HepG2 (cell line): Measurements from ENCODE around the gene GCHFR. TPM values are rescaled to one million over a fixed set of nuclear protein-coding genes. Genes with fewer than 3 reads are reported as not detected.

Source experiments
- ASH2L ChIP-seq: fragments of 300-600, 200-600 bp; sonication (generic); IDR thresholded peaks from 2 replicates; pipeline ENCODE4 v1.7.0; 2017; ENCODE audit warnings: low read depth, mild to moderate bottlenecking, moderate library complexity, mixed read lengths, low read length; ENCODE audit not compliant: insufficient read length
- ATF1 ChIP-seq: IDR thresholded peaks from 2 replicates; pipeline ENCODE4 v1.6.1; 2016; ENCODE audit warnings: mild to moderate bottlenecking, control low read depth
- ATF7-NPFF ChIP-seq: sonication (generic); formaldehyde crosslinking; IDR thresholded peaks from 2 replicates; pipeline ENCODE4 v1.8.1; 2023; ENCODE audit warnings: mild to moderate bottlenecking, low read depth, missing genetic modification reagents, moderate library complexity
- ELF4 ChIP-seq: sonication (generic); formaldehyde crosslinking; IDR thresholded peaks from 2 replicates; pipeline ENCODE4 v1.5.0; 2020; ENCODE audit warnings: missing genetic modification reagents, mild to moderate bottlenecking, moderate library complexity, borderline replicate concordance
- HES4 ChIP-seq: sonication (generic); formaldehyde crosslinking; IDR thresholded peaks from 2 replicates; pipeline ENCODE4 v1.9.0; 2021; ENCODE audit warnings: mild to moderate bottlenecking, missing genetic modification reagents, borderline replicate concordance
- HMG20B ChIP-seq: conservative IDR thresholded peaks from 2 replicates; pipeline ENCODE4 v1.6.1; 2016; ENCODE audit warnings: missing genetic modification reagents, missing compliant biosample characterization
- IKZF4 ChIP-seq: sonication (generic); formaldehyde crosslinking; IDR thresholded peaks from 2 replicates; pipeline ENCODE4 v1.5.1; 2020; ENCODE audit warnings: borderline replicate concordance, mild to moderate bottlenecking, low read depth, missing genetic modification reagents; ENCODE audit errors: not compliant biosample characterization
- IRX3 ChIP-seq: sonication (generic); formaldehyde crosslinking; IDR thresholded peaks from 2 replicates; pipeline ENCODE4 v1.8.1; 2023; ENCODE audit warnings: mild to moderate bottlenecking, low read depth, missing genetic modification reagents, borderline replicate concordance
- MEIS2 ChIP-seq: sonication (generic); formaldehyde crosslinking; IDR thresholded peaks from 2 replicates; pipeline ENCODE4 v1.9.0; 2021; ENCODE audit warnings: mild to moderate bottlenecking, missing genetic modification reagents
- MIXL1 ChIP-seq: IDR thresholded peaks from 2 replicates; pipeline ENCODE4 v1.6.1; 2016
- PITX1 ChIP-seq: sonication (generic); formaldehyde crosslinking; IDR thresholded peaks from 2 replicates; pipeline ENCODE4 v1.5.1; 2020; ENCODE audit warnings: mild to moderate bottlenecking, missing genetic modification reagents
- U2AF2 ChIP-seq: fragments of 200-400 bp; formaldehyde crosslinking; IDR thresholded peaks from 2 replicates; pipeline ENCODE4 v1.6.1; 2017; ENCODE audit warnings: low read depth, mild to moderate bottlenecking, low read length
- ZFP37 ChIP-seq: sonication (generic); formaldehyde crosslinking; IDR thresholded peaks from 2 replicates; pipeline ENCODE4 v1.4.0; 2020; ENCODE audit warnings: missing genetic modification reagents, borderline replicate concordance
- ZKSCAN5 ChIP-seq: sonication (generic); formaldehyde crosslinking; IDR thresholded peaks from 2 replicates; pipeline ENCODE4 v1.5.1; 2020; ENCODE audit warnings: mild to moderate bottlenecking, missing genetic modification reagents
- ZNF160 ChIP-seq: sonication (generic); formaldehyde crosslinking; IDR thresholded peaks from 2 replicates; pipeline ENCODE4 v1.8.0; 2022; ENCODE audit warnings: mild to moderate bottlenecking, inconsistent platforms, missing genetic modification reagents
- polyA plus RNA-seq, 8 experiments: library from polyadenylated mRNA; depleted of rRNA in 3 of 8; stranded (reverse) in 7 of 8; unstranded in 1 of 8; fragments of >200 nt; fragmentation: Illumina TruSeq in 4 of 8; extraction: Trizol in 4 of 8; gene quantifications; 2 replicates each; pipeline versions ENCODE4 v1.2.1 to v1.2.3, GENCODE V29; 2011 to 2016; ENCODE audit warnings: low read depth in 4 of 8, missing spikeins in 1 of 8, mixed read lengths in 1 of 8; ENCODE audit not compliant: insufficient read depth in 1 of 8
- total RNA-seq, 5 experiments: library from RNA; depleted of rRNA; stranded (reverse); fragments of >200 nt; fragmentation: Illumina TruSeq; extraction: Trizol; gene quantifications; 2 replicates each; pipeline ENCODE4 v1.2.3, GENCODE V29; 2016; ENCODE audit warnings: low read depth in 1 of 5
- TF ChIP-seq, protein P1 (sequence below): sonication (generic); formaldehyde crosslinking; IDR thresholded peaks from 2 replicates; pipeline ENCODE4 v1.4.0; 2020; ENCODE audit warnings: mild to moderate bottlenecking, missing genetic modification reagents, borderline replicate concordance
- TF ChIP-seq, protein P2 (sequence below): sonication (generic); formaldehyde crosslinking; IDR thresholded peaks from 2 replicates; pipeline ENCODE4 v1.5.0; 2020; ENCODE audit warnings: mild to moderate bottlenecking, missing genetic modification reagents
- TF ChIP-seq, protein P3 (sequence below): sonication (generic); formaldehyde crosslinking; IDR thresholded peaks from 2 replicates; pipeline ENCODE4 v1.4.0; 2020; ENCODE audit warnings: mild to moderate bottlenecking, low read depth, missing genetic modification reagents
- TF ChIP-seq, protein P4 (sequence below): sonication (generic); formaldehyde crosslinking; IDR thresholded peaks from 2 replicates; pipeline ENCODE4 v1.5.1; 2020; ENCODE audit warnings: mild to moderate bottlenecking, moderate library complexity, missing genetic modification reagents
- TF ChIP-seq, protein P5 (sequence below): sonication (generic); formaldehyde crosslinking; IDR thresholded peaks from 2 replicates; pipeline ENCODE4 v1.8.1; 2023; ENCODE audit warnings: mild to moderate bottlenecking, inconsistent platforms, moderate library complexity, missing genetic modification reagents, borderline replicate concordance

Gene GCHFR
- total and polyA plus RNA-seq, 2 of the 13 experiments (the other 11 are each of a cell fraction or from before 2014, with no cell fraction given) = 51.5 to 92.4 TPM

- TF ChIP-seq, protein P1, sequence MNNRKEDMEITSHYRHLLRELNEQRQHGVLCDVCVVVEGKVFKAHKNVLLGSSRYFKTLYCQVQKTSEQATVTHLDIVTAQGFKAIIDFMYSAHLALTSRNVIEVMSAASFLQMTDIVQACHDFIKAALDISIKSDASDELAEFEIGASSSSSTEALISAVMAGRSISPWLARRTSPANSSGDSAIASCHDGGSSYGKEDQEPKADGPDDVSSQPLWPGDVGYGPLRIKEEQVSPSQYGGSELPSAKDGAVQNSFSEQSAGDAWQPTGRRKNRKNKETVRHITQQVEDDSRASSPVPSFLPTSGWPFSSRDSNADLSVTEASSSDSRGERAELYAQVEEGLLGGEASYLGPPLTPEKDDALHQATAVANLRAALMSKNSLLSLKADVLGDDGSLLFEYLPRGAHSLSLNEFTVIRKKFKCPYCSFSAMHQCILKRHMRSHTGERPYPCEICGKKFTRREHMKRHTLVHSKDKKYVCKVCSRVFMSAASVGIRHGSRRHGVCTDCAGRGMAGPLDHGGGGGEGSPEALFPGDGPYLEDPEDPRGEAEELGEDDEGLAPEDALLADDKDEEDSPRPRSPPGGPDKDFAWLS = 0 out of 2 replicates have a peak, but pooled peaks have one; percentile 47
- TF ChIP-seq, protein P2, sequence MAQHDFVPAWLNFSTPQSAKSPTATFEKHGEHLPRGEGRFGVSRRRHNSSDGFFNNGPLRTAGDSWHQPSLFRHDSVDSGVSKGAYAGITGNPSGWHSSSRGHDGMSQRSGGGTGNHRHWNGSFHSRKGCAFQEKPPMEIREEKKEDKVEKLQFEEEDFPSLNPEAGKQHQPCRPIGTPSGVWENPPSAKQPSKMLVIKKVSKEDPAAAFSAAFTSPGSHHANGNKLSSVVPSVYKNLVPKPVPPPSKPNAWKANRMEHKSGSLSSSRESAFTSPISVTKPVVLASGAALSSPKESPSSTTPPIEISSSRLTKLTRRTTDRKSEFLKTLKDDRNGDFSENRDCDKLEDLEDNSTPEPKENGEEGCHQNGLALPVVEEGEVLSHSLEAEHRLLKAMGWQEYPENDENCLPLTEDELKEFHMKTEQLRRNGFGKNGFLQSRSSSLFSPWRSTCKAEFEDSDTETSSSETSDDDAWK (CRISPR knock-in tag) = no peak
- 0 out of 2 replicates have a peak, but pooled peaks have one; percentile 54 for TF ChIP-seq ATF7-NPFF (CRISPR knock-in tag)
- peak; percentile 65 for TF ChIP-seq ASH2L
- TF ChIP-seq MEIS2 (CRISPR knock-in tag) = no peak; the same call in 1 of the 2 replicates
- peak; percentile 99 for TF ChIP-seq ATF1 (CRISPR knock-in tag)
- no peak for TF ChIP-seq IRX3 (CRISPR knock-in tag)
- no peak for TF ChIP-seq ZFP37 (CRISPR knock-in tag)
- no peak for TF ChIP-seq HMG20B (CRISPR knock-in tag)
- TF ChIP-seq ZNF160 (CRISPR knock-in tag) = no peak
- TF ChIP-seq, protein P3, sequence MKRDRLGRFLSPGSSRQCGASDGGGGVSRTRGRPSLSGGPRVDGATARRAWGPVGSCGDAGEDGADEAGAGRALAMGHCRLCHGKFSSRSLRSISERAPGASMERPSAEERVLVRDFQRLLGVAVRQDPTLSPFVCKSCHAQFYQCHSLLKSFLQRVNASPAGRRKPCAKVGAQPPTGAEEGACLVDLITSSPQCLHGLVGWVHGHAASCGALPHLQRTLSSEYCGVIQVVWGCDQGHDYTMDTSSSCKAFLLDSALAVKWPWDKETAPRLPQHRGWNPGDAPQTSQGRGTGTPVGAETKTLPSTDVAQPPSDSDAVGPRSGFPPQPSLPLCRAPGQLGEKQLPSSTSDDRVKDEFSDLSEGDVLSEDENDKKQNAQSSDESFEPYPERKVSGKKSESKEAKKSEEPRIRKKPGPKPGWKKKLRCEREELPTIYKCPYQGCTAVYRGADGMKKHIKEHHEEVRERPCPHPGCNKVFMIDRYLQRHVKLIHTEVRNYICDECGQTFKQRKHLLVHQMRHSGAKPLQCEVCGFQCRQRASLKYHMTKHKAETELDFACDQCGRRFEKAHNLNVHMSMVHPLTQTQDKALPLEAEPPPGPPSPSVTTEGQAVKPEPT (CRISPR knock-in tag) = 0 out of 2 replicates have a peak, but pooled peaks have one; percentile 35
- TF ChIP-seq MIXL1 (CRISPR knock-in tag) = no peak
- TF ChIP-seq ZKSCAN5 (CRISPR knock-in tag) = no peak
- TF ChIP-seq U2AF2 = no peak
- TF ChIP-seq, protein P4, sequence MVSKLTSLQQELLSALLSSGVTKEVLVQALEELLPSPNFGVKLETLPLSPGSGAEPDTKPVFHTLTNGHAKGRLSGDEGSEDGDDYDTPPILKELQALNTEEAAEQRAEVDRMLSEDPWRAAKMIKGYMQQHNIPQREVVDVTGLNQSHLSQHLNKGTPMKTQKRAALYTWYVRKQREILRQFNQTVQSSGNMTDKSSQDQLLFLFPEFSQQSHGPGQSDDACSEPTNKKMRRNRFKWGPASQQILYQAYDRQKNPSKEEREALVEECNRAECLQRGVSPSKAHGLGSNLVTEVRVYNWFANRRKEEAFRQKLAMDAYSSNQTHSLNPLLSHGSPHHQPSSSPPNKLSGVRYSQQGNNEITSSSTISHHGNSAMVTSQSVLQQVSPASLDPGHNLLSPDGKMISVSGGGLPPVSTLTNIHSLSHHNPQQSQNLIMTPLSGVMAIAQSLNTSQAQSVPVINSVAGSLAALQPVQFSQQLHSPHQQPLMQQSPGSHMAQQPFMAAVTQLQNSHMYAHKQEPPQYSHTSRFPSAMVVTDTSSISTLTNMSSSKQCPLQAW (CRISPR knock-in tag) = peak; percentile 77
- no peak for TF ChIP-seq ELF4 (CRISPR knock-in tag)
- 0 out of 2 replicates have a peak, but pooled peaks have one; percentile 7 for TF ChIP-seq PITX1 (CRISPR knock-in tag)
- TF ChIP-seq, protein P5, sequence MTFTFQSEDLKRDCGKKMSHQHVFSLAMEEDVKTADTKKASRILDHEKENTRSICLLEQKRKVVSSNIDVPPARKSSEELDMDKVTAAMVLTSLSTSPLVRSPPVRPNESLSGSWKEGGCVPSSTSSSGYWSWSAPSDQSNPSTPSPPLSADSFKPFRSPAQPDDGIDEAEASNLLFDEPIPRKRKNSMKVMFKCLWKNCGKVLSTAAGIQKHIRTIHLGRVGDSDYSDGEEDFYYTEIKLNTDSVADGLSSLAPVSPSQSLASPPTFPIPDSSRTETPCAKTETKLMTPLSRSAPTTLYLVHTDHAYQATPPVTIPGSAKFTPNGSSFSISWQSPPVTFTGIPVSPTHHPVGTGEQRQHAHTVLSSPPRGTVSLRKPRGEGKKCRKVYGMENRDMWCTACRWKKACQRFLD = peak; percentile 27; the same call in 1 of the 2 replicates
- TF ChIP-seq IKZF4 (CRISPR knock-in tag) = peak; percentile 56
- 0 out of 2 replicates have a peak, but pooled peaks have one; percentile 48 for TF ChIP-seq HES4 (CRISPR knock-in tag)
These were observed 8.7 kb upstream of the GCHFR start, which contains the start of gene RMDN3 (continued) for GRCh38 chr15:40754883-40755811.
